Stomach (tissue), 4 donors: ENCODE results near the gene PEMT.

Experiments used
- POLR2AphosphoS5 ChIP-seq, 3 donors: sonication (generic); formaldehyde crosslinking; IDR thresholded peaks; one replicate each; pipeline ENCODE4 v1.6.1; 2016; ENCODE audit warnings: antibody characterized with exemption in 3 of 3
- TF ChIP-seq, protein P1 (sequence below), 7 experiments: fragments of 450-650 bp in 4 of 7; fragments of 200-600 bp in 3 of 7; sonication (generic) in 3 of 7; IDR thresholded peaks; one replicate each; pipeline ENCODE4 v1.5.1; 2016 to 2019; ENCODE audit warnings: antibody characterized with exemption in 7 of 7, control low read depth in 2 of 7, mild to moderate bottlenecking in 1 of 7

DNA sequence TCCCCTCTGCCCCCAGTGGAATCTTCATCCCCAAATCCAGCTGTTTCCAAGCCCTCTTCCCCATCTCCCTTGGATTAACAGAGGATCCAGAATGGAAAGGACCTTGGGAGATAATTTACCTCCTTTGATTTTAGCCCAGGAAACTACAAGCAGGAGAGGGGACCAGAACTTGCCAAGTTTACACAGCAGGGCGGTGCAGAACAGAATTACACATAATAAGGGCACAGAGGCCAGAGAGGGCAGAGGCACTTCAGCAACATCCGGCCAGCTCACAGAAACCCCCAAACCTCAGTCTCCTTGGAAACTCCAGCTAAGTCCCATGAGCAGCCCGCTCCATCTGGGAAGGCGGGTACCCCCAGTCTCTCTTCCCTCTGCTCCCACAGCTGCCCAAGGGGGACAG, 27.2 kb downstream of the PEMT start:
- TF ChIP-seq, protein P1, sequence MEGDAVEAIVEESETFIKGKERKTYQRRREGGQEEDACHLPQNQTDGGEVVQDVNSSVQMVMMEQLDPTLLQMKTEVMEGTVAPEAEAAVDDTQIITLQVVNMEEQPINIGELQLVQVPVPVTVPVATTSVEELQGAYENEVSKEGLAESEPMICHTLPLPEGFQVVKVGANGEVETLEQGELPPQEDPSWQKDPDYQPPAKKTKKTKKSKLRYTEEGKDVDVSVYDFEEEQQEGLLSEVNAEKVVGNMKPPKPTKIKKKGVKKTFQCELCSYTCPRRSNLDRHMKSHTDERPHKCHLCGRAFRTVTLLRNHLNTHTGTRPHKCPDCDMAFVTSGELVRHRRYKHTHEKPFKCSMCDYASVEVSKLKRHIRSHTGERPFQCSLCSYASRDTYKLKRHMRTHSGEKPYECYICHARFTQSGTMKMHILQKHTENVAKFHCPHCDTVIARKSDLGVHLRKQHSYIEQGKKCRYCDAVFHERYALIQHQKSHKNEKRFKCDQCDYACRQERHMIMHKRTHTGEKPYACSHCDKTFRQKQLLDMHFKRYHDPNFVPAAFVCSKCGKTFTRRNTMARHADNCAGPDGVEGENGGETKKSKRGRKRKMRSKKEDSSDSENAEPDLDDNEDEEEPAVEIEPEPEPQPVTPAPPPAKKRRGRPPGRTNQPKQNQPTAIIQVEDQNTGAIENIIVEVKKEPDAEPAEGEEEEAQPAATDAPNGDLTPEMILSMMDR (IDR thresholded peaks at IDR 0.05), result no peak
- no peak for TF ChIP-seq POLR2AphosphoS5 (IDR thresholded peaks at IDR 0.05)
